GM12878 (cell line): ENCODE data around the gene MYF6. TPM values are rescaled to one million over a fixed set of nuclear protein-coding genes. Genes with fewer than 3 reads are reported as not detected.
"Not testable (repeated sequence)": the region's sequence is repeated elsewhere in the genome, so short reads cannot be mapped to it uniquely, and the experiment has no call there.

Source experiments
- ATAC-seq: fragments of 200-7000 bp; cut with Tn5 transposase; 3 replicates; pipeline ENCODE4 v1.9.1; 2020; ENCODE audit warnings: mild to moderate bottlenecking, moderate library complexity
- BruUV-seq: library from RNA; stranded (reverse); fragments of 400-500 nt; replicated peaks from 2 replicates; lab custom pipeline; 2021; lab: Mats Ljungman, UMichigan
- CTCF ChIA-PET: fragments of 300-600 bp; sonication (Branson Sonifier 250); formaldehyde crosslinking; extraction: SDS; loops from one replicate; lab custom pipeline; 2021; ENCODE audit warnings: inconsistent platforms; lab: Yijun Ruan, JAX
- POLR2A ChIA-PET: fragments of 350-600 bp; formaldehyde crosslinking; extraction: SDS; loops from one replicate; lab custom pipeline; 2021; ENCODE audit warnings: inconsistent platforms; lab: Charles Lee
- RAD21 ChIA-PET: fragments of 300-600 bp; sonication (Branson Sonifier 250); formaldehyde crosslinking; loops from one replicate; lab custom pipeline; 2023; ENCODE audit warnings: antibody characterized with exemption; ENCODE audit not compliant: unreplicated experiment; lab: Charles Lee
- SMC1A ChIA-PET: fragments of 300-600 bp; sonication (Branson Sonifier 250); formaldehyde crosslinking; loops from one replicate; lab custom pipeline; 2023; ENCODE audit not compliant: unreplicated experiment, uncharacterized antibody; lab: Charles Lee
- DNase-seq: peaks from one replicate; pipeline ENCODE4 v3.0.0-alpha.2; 2011; ENCODE audit warnings: low read depth, low spot score
- FAIRE-seq: peaks from 3 replicates; lab custom pipeline; 2011; peaks lifted over from hg19 to GRCh38; lab: Jason Lieb, UNC
- H2AFZ ChIP-seq: 2 replicates; pipeline ENCODE4 v1.6.0; 2011; ENCODE audit warnings: low read depth, low read length, control low read depth; ENCODE audit not compliant: control insufficient read depth
- H3K27ac ChIP-seq: 2 replicates; pipeline ENCODE4 v1.5.1; 2011; ENCODE audit warnings: control low read depth; ENCODE audit not compliant: control insufficient read depth, insufficient read depth
- H3K27me3 ChIP-seq, 2 experiments: replicated peaks in 1 of 2; 2 replicates each; pipeline versions ENCODE4 v1.6.0 to v1.6.1; 2011; ENCODE audit warnings: low read length in 1 of 2; ENCODE audit not compliant: control insufficient read depth in 2 of 2, insufficient read depth in 2 of 2
- H3K36me3 ChIP-seq, 2 experiments: 2 replicates each; pipeline ENCODE4 v1.5.1; 2011; ENCODE audit warnings: low read length in 1 of 2; ENCODE audit not compliant: control insufficient read depth in 2 of 2, insufficient read depth in 2 of 2
- H3K4me1 ChIP-seq: 2 replicates; pipeline ENCODE4 v1.6.1; 2011; ENCODE audit warnings: mild to moderate bottlenecking, low read length, moderate library complexity, mixed read lengths; ENCODE audit not compliant: control insufficient read depth, insufficient read depth
- H3K4me2 ChIP-seq: 2 replicates; pipeline ENCODE4 v1.6.0; 2011; ENCODE audit warnings: control low read depth; ENCODE audit not compliant: control insufficient read depth, insufficient read depth
- H3K4me3 ChIP-seq: fragments of 200-600 bp; sonication (generic); 2 replicates; pipeline ENCODE4 v1.5.1; 2016
- H3K79me2 ChIP-seq: 2 replicates; pipeline ENCODE4 v1.6.0; 2011; ENCODE audit warnings: low read length; ENCODE audit not compliant: control insufficient read depth, insufficient read depth
- H3K9ac ChIP-seq: 2 replicates; pipeline ENCODE4 v1.8.0; 2011; ENCODE audit warnings: low read length, control low read depth, mixed read lengths; ENCODE audit not compliant: control insufficient read depth, insufficient read depth
- H3K9me3 ChIP-seq: replicated peaks from 3 replicates; pipeline ENCODE4 v1.5.1; 2011; ENCODE audit warnings: mild to moderate bottlenecking, low read length; ENCODE audit not compliant: control insufficient read depth, insufficient read depth
- H4K20me1 ChIP-seq: 2 replicates; pipeline ENCODE4 v1.6.0; 2011; ENCODE audit not compliant: control insufficient read depth, insufficient read depth
- CREM ChIP-seq: IDR thresholded peaks from 2 replicates; pipeline ENCODE4 v1.6.1; 2014; ENCODE audit warnings: antibody characterized with exemption, low read depth
- DPF2 ChIP-seq: fragments of 450-650 bp; IDR thresholded peaks from 2 replicates; pipeline ENCODE4 v1.6.1; 2017; ENCODE audit warnings: mild to moderate bottlenecking
- MEF2A ChIP-seq: IDR thresholded peaks from 2 replicates; pipeline ENCODE4 v1.6.1; 2011; ENCODE audit warnings: low read depth, mild to moderate bottlenecking, low read length, moderate library complexity; ENCODE audit not compliant: insufficient read depth
- NFYB ChIP-seq: IDR thresholded peaks from 2 replicates; pipeline ENCODE4 v1.6.1; 2011; ENCODE audit warnings: low read depth, mild to moderate bottlenecking, low read length, improper control_type of control experiment, moderate library complexity; ENCODE audit not compliant: insufficient read depth
- NR2C2 ChIP-seq: IDR thresholded peaks from 2 replicates; pipeline ENCODE4 v1.6.1; 2011; ENCODE audit warnings: borderline replicate concordance, low read depth; ENCODE audit not compliant: control insufficient read depth, insufficient read length
- PML ChIP-seq: IDR thresholded peaks from 2 replicates; pipeline ENCODE4 v1.6.1; 2012; ENCODE audit warnings: low read length, inconsistent platforms
- RAD51 ChIP-seq: fragments of 450-650 bp; IDR thresholded peaks from 2 replicates; pipeline ENCODE4 v1.6.1; 2016; ENCODE audit warnings: moderate library complexity, mild to moderate bottlenecking, inconsistent platforms
- SREBF1 ChIP-seq: IDR thresholded peaks from 2 replicates; pipeline ENCODE4 v1.6.1; 2012; ENCODE audit warnings: mild to moderate bottlenecking, low read length
- TAF1 ChIP-seq: IDR thresholded peaks from 2 replicates; pipeline ENCODE4 v1.6.1; 2011; ENCODE audit warnings: mild to moderate bottlenecking, low read depth, low read length, borderline replicate concordance
- WGBS: methylation state at CpG from one replicate; pipeline ENCODE4 v1.1.6; 2016; ENCODE audit warnings: low lambda C conversion rate; ENCODE audit not compliant: insufficient replicate concordance, insufficient coverage; ENCODE audit errors: missing lambda C conversion rate; 5-methylcytosine and 5-hydroxymethylcytosine counted together
- in situ Hi-C: fragments of 300-500 bp; cut with MboI; formaldehyde crosslinking; loops from 9 replicates; pipeline ENCODE4 v1.14.3; 2018; ENCODE audit warnings: mixed read lengths
- intact Hi-C: fragments of 100-400 bp; cut with micrococcal nuclease; formaldehyde crosslinking; loops from one replicate; pipeline ENCODE4 v1.14.2; 2022; ENCODE audit not compliant: unreplicated experiment
- polyA plus RNA-seq, 11 experiments: library from polyadenylated mRNA; depleted of rRNA in 4 of 11; unstranded in 6 of 11; stranded (reverse) in 5 of 11; fragments of >200 nt; fragmentation: Nextera tagmentation in 4 of 11; fragmentation: Illumina TruSeq in 1 of 11; extraction: Ambion mirVana in 4 of 11; extraction: Trizol in 1 of 11; gene quantifications; 1 replicate in 1 of 11; 2 replicates in 10 of 11; pipeline versions ENCODE4 v1.2.1 to v1.2.3, GENCODE V29; 2011 to 2016; ENCODE audit warnings: inconsistent platforms in 2 of 11, missing spikeins in 2 of 11, low read depth in 1 of 11
- total RNA-seq, 4 experiments: library from RNA; depleted of rRNA in 3 of 4; stranded (reverse); fragments of >200 nt in 3 of 4; fragmentation: Illumina TruSeq in 1 of 4; extraction: Trizol in 1 of 4; gene quantifications; 2 replicates each; pipeline versions ENCODE4 v1.2.1 to v1.2.3, GENCODE V29; 2013 to 2021
- TF ChIP-seq, protein P1 (sequence below): fragments of 450-650 bp; conservative IDR thresholded peaks from 2 replicates; pipeline ENCODE4 v1.6.1; 2017; ENCODE audit warnings: mild to moderate bottlenecking, moderate library complexity
- TF ChIP-seq, protein P2 (sequence below): IDR thresholded peaks from 2 replicates; pipeline ENCODE4 v1.6.1; 2012; ENCODE audit warnings: low read depth, low read length, improper control_type of control experiment

Gene MYF6
- total and polyA plus RNA-seq, 10 of the 15 experiments (the other 5 are each of a cell fraction or from before 2014, with no cell fraction given), result not detected

DNA sequence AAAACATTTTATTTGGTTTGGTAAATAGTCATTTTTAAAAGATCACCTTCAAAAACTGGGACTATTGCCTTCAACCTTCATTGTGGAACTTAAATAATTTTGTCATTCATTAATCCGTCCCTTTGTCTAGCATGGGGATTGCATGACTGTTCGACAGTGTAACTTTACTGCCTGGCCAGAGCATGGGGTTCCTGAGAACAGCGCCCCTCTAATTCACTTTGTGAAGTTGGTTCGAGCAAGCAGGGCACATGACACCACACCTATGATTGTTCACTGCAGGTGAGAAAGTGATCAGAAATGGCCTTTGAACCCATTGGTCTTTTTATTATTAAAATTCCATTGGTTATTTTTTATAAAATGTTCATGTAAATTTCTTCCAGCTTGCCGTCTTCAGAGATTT, 37.2 kb upstream of the MYF6 start:
- no peak overlapping the region for H3K4me3 ChIP-seq
- H3K4me2 ChIP-seq, result no peak overlapping the region
- DNase-seq (no peak), FAIRE-seq (no peak), ATAC-seq (no peak)
- H3K9ac ChIP-seq, result no peak overlapping the region
- ChIA-PET RAD21 (no interaction called here), CTCF (no interaction called here), POLR2A (no interaction called here), SMC1A (no interaction called here)
- intact Hi-C loops, result no loop called here
- no peaks in the 10 kb centered on the region for H3K36me3 ChIP-seq
- H2AFZ ChIP-seq, result no peak overlapping the region
- H3K79me2 ChIP-seq, result no peaks in the 10 kb centered on the region
- no peaks in the 10 kb centered on the region for H3K4me1 ChIP-seq
- BruUV-seq, result no TSS peak
- no peak overlapping the region for H3K27ac ChIP-seq
- WGBS, result 58% methylated on average over 5 of the region's 5 CpGs
- in situ Hi-C loops, result no loop called here
- H4K20me1 ChIP-seq, result no peaks in the 10 kb centered on the region
- H3K9me3 ChIP-seq, result no peaks in the 10 kb centered on the region
- H3K27me3 ChIP-seq, result no peaks in the 10 kb centered on the region
- TF ChIP-seq MEF2A (no peak), NR2C2 (no peak), PML (no peak), RAD51 (no peak), TAF1 (no peak), CREM (no peak), DPF2 (no peak), SREBF1 (no peak), NFYB (no peak)
- TF ChIP-seq, protein P1, sequence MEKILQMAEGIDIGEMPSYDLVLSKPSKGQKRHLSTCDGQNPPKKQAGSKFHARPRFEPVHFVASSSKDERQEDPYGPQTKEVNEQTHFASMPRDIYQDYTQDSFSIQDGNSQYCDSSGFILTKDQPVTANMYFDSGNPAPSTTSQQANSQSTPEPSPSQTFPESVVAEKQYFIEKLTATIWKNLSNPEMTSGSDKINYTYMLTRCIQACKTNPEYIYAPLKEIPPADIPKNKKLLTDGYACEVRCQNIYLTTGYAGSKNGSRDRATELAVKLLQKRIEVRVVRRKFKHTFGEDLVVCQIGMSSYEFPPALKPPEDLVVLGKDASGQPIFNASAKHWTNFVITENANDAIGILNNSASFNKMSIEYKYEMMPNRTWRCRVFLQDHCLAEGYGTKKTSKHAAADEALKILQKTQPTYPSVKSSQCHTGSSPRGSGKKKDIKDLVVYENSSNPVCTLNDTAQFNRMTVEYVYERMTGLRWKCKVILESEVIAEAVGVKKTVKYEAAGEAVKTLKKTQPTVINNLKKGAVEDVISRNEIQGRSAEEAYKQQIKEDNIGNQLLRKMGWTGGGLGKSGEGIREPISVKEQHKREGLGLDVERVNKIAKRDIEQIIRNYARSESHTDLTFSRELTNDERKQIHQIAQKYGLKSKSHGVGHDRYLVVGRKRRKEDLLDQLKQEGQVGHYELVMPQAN, result no peak
- TF ChIP-seq, protein P2, sequence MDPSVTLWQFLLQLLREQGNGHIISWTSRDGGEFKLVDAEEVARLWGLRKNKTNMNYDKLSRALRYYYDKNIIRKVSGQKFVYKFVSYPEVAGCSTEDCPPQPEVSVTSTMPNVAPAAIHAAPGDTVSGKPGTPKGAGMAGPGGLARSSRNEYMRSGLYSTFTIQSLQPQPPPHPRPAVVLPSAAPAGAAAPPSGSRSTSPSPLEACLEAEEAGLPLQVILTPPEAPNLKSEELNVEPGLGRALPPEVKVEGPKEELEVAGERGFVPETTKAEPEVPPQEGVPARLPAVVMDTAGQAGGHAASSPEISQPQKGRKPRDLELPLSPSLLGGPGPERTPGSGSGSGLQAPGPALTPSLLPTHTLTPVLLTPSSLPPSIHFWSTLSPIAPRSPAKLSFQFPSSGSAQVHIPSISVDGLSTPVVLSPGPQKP, result no peak
- TF ChIP-seq, all 136 proteins: peak for 0

DNA sequence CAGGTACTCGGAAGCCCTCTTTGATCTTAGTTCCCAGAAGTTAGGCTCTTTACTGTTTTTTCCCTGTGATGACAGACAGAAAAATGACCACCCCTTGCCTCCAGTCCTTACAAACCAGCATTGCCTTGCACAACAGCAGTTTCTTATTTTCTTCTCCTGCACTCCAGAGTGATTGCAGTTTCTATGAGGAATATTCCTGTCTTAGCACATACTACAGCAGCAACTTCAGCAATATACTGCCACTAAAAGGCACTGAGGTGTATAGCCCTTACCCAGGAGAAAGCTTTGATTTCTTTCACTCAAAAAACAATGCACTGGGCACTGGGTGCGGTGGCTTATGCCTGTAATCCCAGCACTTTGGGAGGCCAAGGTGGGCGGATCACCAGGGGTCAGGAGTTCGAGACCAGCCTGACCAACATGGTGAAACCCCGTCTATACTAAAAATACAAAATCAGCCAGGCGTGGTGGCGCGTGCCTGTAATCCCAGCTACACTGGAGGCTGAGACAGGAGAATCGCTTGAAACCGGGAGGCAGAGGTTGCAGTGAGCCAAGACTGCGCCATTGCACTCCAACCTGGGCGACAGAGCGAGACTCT, 31.3 kb upstream of the MYF6 start:
- CTCF ChIA-PET, DNase-seq, in situ Hi-C loops, H3K36me3 ChIP-seq, ATAC-seq, H3K79me2 ChIP-seq, SMC1A ChIA-PET, H3K27ac ChIP-seq, H3K9me3 ChIP-seq, intact Hi-C loops, FAIRE-seq, H3K9ac ChIP-seq, H3K27me3 ChIP-seq, H3K4me2 ChIP-seq, H3K4me1 ChIP-seq, POLR2A ChIA-PET, H4K20me1 ChIP-seq, H2AFZ ChIP-seq, BruUV-seq, H3K4me3 ChIP-seq, RAD21 ChIA-PET: not testable (repeated sequence)
- 75% methylated on average over 13 of the region's 13 CpGs for WGBS
